B cell (primary cell): ENCODE results near the gene CREBBP. TPM values are rescaled to one million over a fixed set of nuclear protein-coding genes. Genes with fewer than 3 reads are reported as not detected.

Experiments
- ATAC-seq: fragments of 200-7000 bp; cut with Tn5 transposase; one replicate; pipeline ENCODE4 v1.10.0; 2021; ENCODE audit warnings: low read depth, mild to moderate bottlenecking, moderate number of reproducible peaks, moderate library complexity
- CTCF ChIA-PET: fragments of 350-600 bp; sonication (Branson Sonifier 250); formaldehyde crosslinking; loops from one replicate; lab custom pipeline; 2021; ENCODE audit warnings: antibody characterized with exemption, inconsistent platforms; lab: Charles Lee
- POLR2A ChIA-PET: fragments of 350-600 bp; sonication (Branson Sonifier 250); formaldehyde crosslinking; loops from one replicate; lab custom pipeline; 2021; ENCODE audit warnings: antibody characterized with exemption; lab: Charles Lee
- DNase-seq: peaks from one replicate; pipeline ENCODE4 v3.0.0; 2013
- H2AFZ ChIP-seq: 2 replicates; pipeline ENCODE4 v1.6.1; 2012; ENCODE audit warnings: mild to moderate bottlenecking, low read depth, low read length; ENCODE audit not compliant: insufficient read depth, poor library complexity, severe bottlenecking
- H3K27ac ChIP-seq, 2 donors: 1 replicate in 1 of 2; 2 replicates in 1 of 2; pipeline ENCODE4 v1.5.1; 2012 to 2013; ENCODE audit warnings: low read length in 2 of 2, mild to moderate bottlenecking in 2 of 2, moderate library complexity in 1 of 2
- H3K27me3 ChIP-seq, 4 experiments: fragments of 200-600 bp in 1 of 4; sonication (generic) in 1 of 4; replicated peaks in 1 of 4; 1 replicate in 2 of 4; 2 replicates in 2 of 4; pipeline versions ENCODE4 v1.6.1 to v1.7.0; 2013 to 2016; ENCODE audit warnings: low read length in 3 of 4, mild to moderate bottlenecking in 2 of 4, mixed read lengths in 1 of 4, moderate library complexity in 1 of 4; ENCODE audit not compliant: insufficient read depth in 4 of 4, control insufficient read depth in 3 of 4; ENCODE audit errors: control extremely low read depth in 1 of 4
- H3K36me3 ChIP-seq, 2 experiments: replicated peaks in 1 of 2; 1 replicate in 1 of 2; 2 replicates in 1 of 2; pipeline versions ENCODE4 v1.6.1 to v1.7.1; 2013; ENCODE audit warnings: low read length in 1 of 2; ENCODE audit not compliant: insufficient read depth in 2 of 2, control insufficient read depth in 1 of 2; ENCODE audit errors: control extremely low read depth in 1 of 2, extremely low read depth in 1 of 2
- H3K4me1 ChIP-seq, 2 donors: fragments of 200-600 bp in 1 of 2; sonication (generic) in 1 of 2; 1 replicate in 1 of 2; 2 replicates in 1 of 2; pipeline versions ENCODE4 v1.5.1 to v1.6.1; 2013 to 2017; ENCODE audit warnings: low read length in 2 of 2; ENCODE audit not compliant: control insufficient read depth in 2 of 2, insufficient read depth in 2 of 2
- H3K4me2 ChIP-seq: replicated peaks from 2 replicates; pipeline ENCODE3; 2012; ENCODE audit warnings: mild to moderate bottlenecking, low read depth, low read length; ENCODE audit not compliant: poor library complexity, severe bottlenecking
- H3K4me3 ChIP-seq, 5 experiments: fragments of 200-600 bp in 1 of 5; sonication (generic) in 1 of 5; 1 replicate in 3 of 5; 2 replicates in 2 of 5; pipeline versions ENCODE4 v1.5.1 to v1.7.0; 2011 to 2016; ENCODE audit warnings: low read length in 4 of 5, mild to moderate bottlenecking in 4 of 5, low read depth in 2 of 5, control low read depth in 1 of 5, moderate library complexity in 1 of 5; ENCODE audit not compliant: insufficient read depth in 1 of 5; ENCODE audit errors: control extremely low read depth in 1 of 5, extremely low read depth in 1 of 5
- H3K79me2 ChIP-seq: fragments of 200-600 bp; sonication (generic); one replicate; pipeline ENCODE4 v1.6.0; 2016; ENCODE audit warnings: low read length; ENCODE audit not compliant: control insufficient read depth, insufficient read depth
- H3K9ac ChIP-seq: fragments of 200-600 bp; sonication (generic); 2 replicates; pipeline ENCODE4 v1.6.1; 2017; ENCODE audit warnings: mild to moderate bottlenecking, low read length, moderate library complexity
- H3K9me3 ChIP-seq, 3 donors: one replicate each; pipeline versions ENCODE4 v1.6.1 to v1.7.1; 2013; ENCODE audit warnings: low read length in 2 of 3; ENCODE audit not compliant: control insufficient read depth in 2 of 3, insufficient read depth in 1 of 3; ENCODE audit errors: control extremely low read depth in 1 of 3
- H4K20me1 ChIP-seq: 2 replicates; pipeline ENCODE4 v1.6.0; 2012; ENCODE audit warnings: mild to moderate bottlenecking, low read length; ENCODE audit not compliant: insufficient read depth, control insufficient read depth, poor library complexity, severe bottlenecking
- H3K27ac Mint-ChIP-seq: one replicate; pipeline ENCODE4 v1.8.0; 2021; ENCODE audit warnings: mixed read lengths
- H3K27me3 Mint-ChIP-seq: one replicate; pipeline ENCODE4 v1.8.0; 2021; ENCODE audit warnings: mixed read lengths
- H3K4me1 Mint-ChIP-seq: one replicate; pipeline ENCODE4 v1.8.0; 2021; ENCODE audit warnings: mixed read lengths
- H3K4me3 Mint-ChIP-seq: one replicate; pipeline ENCODE4 v1.8.0; 2021; ENCODE audit warnings: mixed read lengths
- H3K9me3 Mint-ChIP-seq: one replicate; pipeline ENCODE4 v1.8.0; 2022; ENCODE audit warnings: mixed read lengths; ENCODE audit not compliant: insufficient read depth
- EZH2 ChIP-seq: IDR thresholded peaks from 2 replicates; pipeline ENCODE4 v1.6.1; 2012; ENCODE audit warnings: borderline replicate concordance, low read depth, mild to moderate bottlenecking, moderate library complexity, low read length; ENCODE audit not compliant: insufficient read depth, poor library complexity, severe bottlenecking
- WGBS: methylation state at CpG from one replicate; pipeline ENCODE4 v1.1.5; 2013; ENCODE audit warnings: missing lambda C conversion rate; ENCODE audit not compliant: insufficient coverage; 5-methylcytosine and 5-hydroxymethylcytosine counted together
- intact Hi-C: fragments of 100-400 bp; cut with micrococcal nuclease; formaldehyde crosslinking; loops from one replicate; pipeline ENCODE4 v1.10.0; 2022
- polyA plus RNA-seq: library from polyadenylated mRNA; depleted of rRNA; stranded (reverse); fragments of >200 nt; gene quantifications from 2 replicates; pipeline ENCODE4 v1.2.3, GENCODE V29; 2012
- total RNA-seq, 2 donors: library from RNA; stranded (reverse); fragments of 120-200 nt in 1 of 2; gene quantifications; 1 replicate in 1 of 2; 2 replicates in 1 of 2; pipeline versions ENCODE4 v1.2.3 to v1.2.4, GENCODE V29; 2013 to 2022
- TF ChIP-seq, protein P1 (sequence below): fragments of 200-600 bp; IDR thresholded peaks from one replicate; pipeline ENCODE4 v1.8.0; 2022; ENCODE audit warnings: antibody characterized with exemption, mild to moderate bottlenecking

Gene CREBBP
- total and polyA plus RNA-seq, 2 donors (not counting 1 experiment from before 2014, with no cell fraction given) = 27.6 to 206 TPM

DNA sequence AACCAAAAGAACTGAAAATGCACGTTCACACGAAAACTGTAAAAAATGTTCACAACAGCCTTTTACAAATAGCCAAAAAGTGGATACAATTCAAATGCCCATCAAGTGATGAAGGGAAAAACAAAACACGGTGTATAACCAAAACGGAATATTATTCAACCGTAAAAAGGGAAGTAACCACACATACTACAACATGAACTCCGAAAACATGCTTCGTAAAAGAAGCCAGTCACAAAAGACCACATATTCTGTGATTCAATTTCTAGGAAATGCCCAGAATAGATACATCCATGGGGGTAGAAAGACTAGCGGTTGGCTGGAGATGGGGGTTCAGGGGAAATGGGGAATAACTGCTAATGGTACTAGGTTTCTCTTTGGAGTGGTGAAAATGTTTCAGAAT lies 81.7 kb downstream of the CREBBP start:
- peak overlapping the region; percentile 46 for H3K27ac Mint-ChIP-seq
- H3K4me3 ChIP-seq = peak overlapping the region in 2 of 5 experiments; percentile 4 to 32
- ATAC-seq = peak; percentile 53
- H2AFZ ChIP-seq = peak overlapping the region; percentile 9
- peak overlapping the region; percentile 57 for H3K4me3 Mint-ChIP-seq
- H4K20me1 ChIP-seq = peaks cover 76% of the 10 kb centered on the region
- no peaks in the 10 kb centered on the region for H3K27me3 Mint-ChIP-seq
- no peaks in the 10 kb centered on the region for H3K9me3 ChIP-seq
- peak overlapping the region; percentile 27 for H3K9ac ChIP-seq
- H3K4me1 ChIP-seq = peaks cover 43 to 48% of the 10 kb centered on the region in 2 donors
- intact Hi-C loops = loop anchor here (2.0 kb wide), 1 partner anchor 56 kb away; no protein-coding TSS in a partner anchor
- H3K4me2 ChIP-seq = peak overlapping the region; percentile 60
- ChIA-PET POLR2A (no interaction called here), CTCF (no interaction called here)
- H3K27ac ChIP-seq = peak overlapping the region; percentile 39 to 74
- H3K9me3 Mint-ChIP-seq = no peaks in the 10 kb centered on the region
- H3K79me2 ChIP-seq = peaks cover 98% of the 10 kb centered on the region
- DNase-seq = peak; percentile 38
- TF ChIP-seq, protein P1, sequence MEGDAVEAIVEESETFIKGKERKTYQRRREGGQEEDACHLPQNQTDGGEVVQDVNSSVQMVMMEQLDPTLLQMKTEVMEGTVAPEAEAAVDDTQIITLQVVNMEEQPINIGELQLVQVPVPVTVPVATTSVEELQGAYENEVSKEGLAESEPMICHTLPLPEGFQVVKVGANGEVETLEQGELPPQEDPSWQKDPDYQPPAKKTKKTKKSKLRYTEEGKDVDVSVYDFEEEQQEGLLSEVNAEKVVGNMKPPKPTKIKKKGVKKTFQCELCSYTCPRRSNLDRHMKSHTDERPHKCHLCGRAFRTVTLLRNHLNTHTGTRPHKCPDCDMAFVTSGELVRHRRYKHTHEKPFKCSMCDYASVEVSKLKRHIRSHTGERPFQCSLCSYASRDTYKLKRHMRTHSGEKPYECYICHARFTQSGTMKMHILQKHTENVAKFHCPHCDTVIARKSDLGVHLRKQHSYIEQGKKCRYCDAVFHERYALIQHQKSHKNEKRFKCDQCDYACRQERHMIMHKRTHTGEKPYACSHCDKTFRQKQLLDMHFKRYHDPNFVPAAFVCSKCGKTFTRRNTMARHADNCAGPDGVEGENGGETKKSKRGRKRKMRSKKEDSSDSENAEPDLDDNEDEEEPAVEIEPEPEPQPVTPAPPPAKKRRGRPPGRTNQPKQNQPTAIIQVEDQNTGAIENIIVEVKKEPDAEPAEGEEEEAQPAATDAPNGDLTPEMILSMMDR = no peak
- no peak for TF ChIP-seq EZH2
- H3K36me3 ChIP-seq = peaks cover 0 to 5% of the 10 kb centered on the region in 2 experiments
- peaks cover 76% of the 10 kb centered on the region for H3K4me1 Mint-ChIP-seq
- no peaks in the 10 kb centered on the region for H3K27me3 ChIP-seq
- WGBS = 0% methylated on average over 1 of the region's 8 CpGs

DNA sequence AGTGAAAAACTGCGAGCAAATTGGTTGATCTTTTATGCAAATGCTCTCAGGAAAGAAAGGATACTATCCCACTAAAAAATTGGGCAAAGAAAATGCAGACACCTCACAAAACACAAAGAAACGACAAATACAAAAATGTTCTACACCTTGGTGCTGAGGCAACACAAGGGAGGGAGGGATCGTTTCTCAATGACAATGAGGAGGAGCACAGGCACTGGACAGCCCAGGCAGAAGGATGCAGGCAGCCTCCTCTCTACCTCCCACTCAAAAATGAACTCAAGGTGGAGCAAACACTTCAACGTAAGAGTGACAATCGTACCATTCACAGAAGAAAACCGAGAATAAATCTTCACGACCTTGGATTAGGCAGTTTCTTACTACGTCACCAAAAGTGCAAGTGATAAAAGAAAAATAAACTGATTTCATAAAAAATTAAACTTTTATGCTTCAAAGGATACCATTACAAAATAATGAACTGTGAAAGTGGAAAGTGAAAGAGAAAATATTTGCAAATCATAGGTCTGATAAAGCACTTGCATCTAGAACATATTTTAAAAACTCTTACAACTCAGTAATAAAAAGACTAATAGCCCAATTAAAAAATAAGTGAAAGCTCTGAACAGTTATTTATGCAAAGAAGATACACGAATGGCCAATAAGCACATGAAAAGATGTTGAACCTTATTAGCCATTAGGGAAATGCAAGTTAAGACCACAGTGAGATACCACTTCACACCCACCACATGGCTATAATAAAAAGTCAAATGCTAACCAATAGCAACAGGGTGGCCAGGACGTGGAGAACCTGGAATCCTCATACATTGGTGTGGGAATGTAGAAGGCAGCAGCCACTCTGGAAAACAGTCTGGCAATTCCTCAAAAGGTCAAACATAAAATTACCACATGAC lies 82.4 kb downstream of the CREBBP start:
- CTCF ChIA-PET = no interaction called here
- H3K4me1 ChIP-seq = peaks cover 43 to 48% of the 10 kb centered on the region in 2 donors
- Mint-ChIP-seq H3K4me3 (peak overlapping the region; percentile 57), H3K4me1 (peaks cover 72% of the 10 kb centered on the region), H3K27me3 (no peaks in the 10 kb centered on the region), H3K27ac (peak overlapping the region; percentile 46), H3K9me3 (no peaks in the 10 kb centered on the region)
- peaks cover 0 to 10% of the 10 kb centered on the region in 2 experiments for H3K36me3 ChIP-seq
- H3K27ac ChIP-seq = peak overlapping the region; percentile 39 to 74
- no CpG with 5 or more reads among the region's 10 CpGs for WGBS
- ATAC-seq (peak; percentile 31), DNase-seq (no peak)
- POLR2A ChIA-PET = no interaction called here
- H4K20me1 ChIP-seq = peaks cover 76% of the 10 kb centered on the region
- H3K27me3 ChIP-seq = no peaks in the 10 kb centered on the region
- intact Hi-C loops = loop anchor here (2.0 kb wide), 1 partner anchor 57 kb away; no protein-coding TSS in a partner anchor
- peak overlapping the region; percentile 27 for H3K9ac ChIP-seq
- TF ChIP-seq, protein P1 = no peak
- TF ChIP-seq EZH2 = no peak
- H3K4me2 ChIP-seq = peak overlapping the region; percentile 60
- H3K79me2 ChIP-seq = peaks cover 98% of the 10 kb centered on the region
- no peaks in the 10 kb centered on the region for H3K9me3 ChIP-seq
- H3K4me3 ChIP-seq = peak overlapping the region in 1 of 5 experiments; percentile 32
- H2AFZ ChIP-seq = no peak overlapping the region
